Measurements from ENCODE around the gene FAF1.

GRCh38 chr1:50701706-50702317, 258.3 kb downstream of the FAF1 start:
- no peak for TF ChIP-seq CTCF (IDR thresholded peaks at IDR 0.05)
- no peak for TF ChIP-seq POLR2A (IDR thresholded peaks at IDR 0.05)

Data from right lobe of liver (tissue), 4 donors.